ENCODE data around the gene MGRN1.

MGRN1 gene

DNA sequence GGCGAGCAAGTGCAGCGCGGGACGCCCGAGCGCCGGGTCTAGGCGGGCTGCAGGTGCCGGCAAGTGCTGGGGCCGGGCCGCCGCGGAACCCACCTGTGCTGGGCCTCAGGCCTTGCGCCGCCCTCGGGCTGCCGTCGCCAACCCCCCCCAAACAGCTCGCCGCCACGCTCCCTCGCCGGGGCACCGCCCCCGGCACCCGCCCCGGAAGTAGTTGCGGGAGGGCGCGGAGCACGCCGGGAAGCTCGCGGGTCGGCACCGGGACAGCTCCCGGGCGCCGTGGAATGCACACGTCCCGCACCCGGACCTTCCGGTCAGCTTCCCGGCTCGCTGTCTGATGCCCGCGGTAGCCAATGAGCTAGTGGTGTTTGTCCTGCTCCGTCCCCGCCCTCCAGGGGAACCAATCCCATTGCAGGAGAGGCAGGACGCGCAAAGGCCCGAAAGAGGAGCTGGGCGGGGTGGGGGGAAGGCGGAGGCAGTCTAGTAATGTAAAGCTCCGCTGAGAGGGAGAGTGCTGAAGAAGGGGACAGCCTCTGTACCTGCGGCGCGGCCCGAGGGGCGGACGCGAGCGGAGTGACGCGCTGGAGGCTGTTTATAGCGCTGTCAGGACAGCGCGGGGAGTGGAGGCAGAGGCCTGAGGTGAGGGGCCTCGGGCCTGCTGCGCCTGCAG lies 109.6 kb downstream of the MGRN1 start, which contains the start of the genes ANKS3 and DNAAF8 (continued):
- TF ChIP-seq, protein P1, sequence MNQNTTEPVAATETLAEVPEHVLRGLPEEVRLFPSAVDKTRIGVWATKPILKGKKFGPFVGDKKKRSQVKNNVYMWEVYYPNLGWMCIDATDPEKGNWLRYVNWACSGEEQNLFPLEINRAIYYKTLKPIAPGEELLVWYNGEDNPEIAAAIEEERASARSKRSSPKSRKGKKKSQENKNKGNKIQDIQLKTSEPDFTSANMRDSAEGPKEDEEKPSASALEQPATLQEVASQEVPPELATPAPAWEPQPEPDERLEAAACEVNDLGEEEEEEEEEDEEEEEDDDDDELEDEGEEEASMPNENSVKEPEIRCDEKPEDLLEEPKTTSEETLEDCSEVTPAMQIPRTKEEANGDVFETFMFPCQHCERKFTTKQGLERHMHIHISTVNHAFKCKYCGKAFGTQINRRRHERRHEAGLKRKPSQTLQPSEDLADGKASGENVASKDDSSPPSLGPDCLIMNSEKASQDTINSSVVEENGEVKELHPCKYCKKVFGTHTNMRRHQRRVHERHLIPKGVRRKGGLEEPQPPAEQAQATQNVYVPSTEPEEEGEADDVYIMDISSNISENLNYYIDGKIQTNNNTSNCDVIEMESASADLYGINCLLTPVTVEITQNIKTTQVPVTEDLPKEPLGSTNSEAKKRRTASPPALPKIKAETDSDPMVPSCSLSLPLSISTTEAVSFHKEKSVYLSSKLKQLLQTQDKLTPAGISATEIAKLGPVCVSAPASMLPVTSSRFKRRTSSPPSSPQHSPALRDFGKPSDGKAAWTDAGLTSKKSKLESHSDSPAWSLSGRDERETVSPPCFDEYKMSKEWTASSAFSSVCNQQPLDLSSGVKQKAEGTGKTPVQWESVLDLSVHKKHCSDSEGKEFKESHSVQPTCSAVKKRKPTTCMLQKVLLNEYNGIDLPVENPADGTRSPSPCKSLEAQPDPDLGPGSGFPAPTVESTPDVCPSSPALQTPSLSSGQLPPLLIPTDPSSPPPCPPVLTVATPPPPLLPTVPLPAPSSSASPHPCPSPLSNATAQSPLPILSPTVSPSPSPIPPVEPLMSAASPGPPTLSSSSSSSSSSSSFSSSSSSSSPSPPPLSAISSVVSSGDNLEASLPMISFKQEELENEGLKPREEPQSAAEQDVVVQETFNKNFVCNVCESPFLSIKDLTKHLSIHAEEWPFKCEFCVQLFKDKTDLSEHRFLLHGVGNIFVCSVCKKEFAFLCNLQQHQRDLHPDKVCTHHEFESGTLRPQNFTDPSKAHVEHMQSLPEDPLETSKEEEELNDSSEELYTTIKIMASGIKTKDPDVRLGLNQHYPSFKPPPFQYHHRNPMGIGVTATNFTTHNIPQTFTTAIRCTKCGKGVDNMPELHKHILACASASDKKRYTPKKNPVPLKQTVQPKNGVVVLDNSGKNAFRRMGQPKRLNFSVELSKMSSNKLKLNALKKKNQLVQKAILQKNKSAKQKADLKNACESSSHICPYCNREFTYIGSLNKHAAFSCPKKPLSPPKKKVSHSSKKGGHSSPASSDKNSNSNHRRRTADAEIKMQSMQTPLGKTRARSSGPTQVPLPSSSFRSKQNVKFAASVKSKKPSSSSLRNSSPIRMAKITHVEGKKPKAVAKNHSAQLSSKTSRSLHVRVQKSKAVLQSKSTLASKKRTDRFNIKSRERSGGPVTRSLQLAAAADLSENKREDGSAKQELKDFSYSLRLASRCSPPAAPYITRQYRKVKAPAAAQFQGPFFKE (tag by site-specific recombination; IDR thresholded peaks at IDR 0.05; ENCODE audit: borderline replicate concordance) = no peak
- no peak for TF ChIP-seq ZNF830 (tag by site-specific recombination; IDR thresholded peaks at IDR 0.05; ENCODE audit: low read depth)
- peak; percentile 70 for TF ChIP-seq ZNF660 (tag by site-specific recombination; IDR thresholded peaks at IDR 0.05)
- TF ChIP-seq ZNF138 (tag by site-specific recombination; IDR thresholded peaks at IDR 0.05; ENCODE audit: borderline replicate concordance) = no peak
- no peak for TF ChIP-seq HOXA7 (CRISPR knock-in tag; IDR thresholded peaks at IDR 0.05; ENCODE audit: borderline replicate concordance)
- no peak for TF ChIP-seq ZNF121 (tag by site-specific recombination; IDR thresholded peaks at IDR 0.05)
- no peak for TF ChIP-seq ZNF292 (tag by site-specific recombination; IDR thresholded peaks at IDR 0.05; ENCODE audit: borderline replicate concordance, low read depth)
- TF ChIP-seq ZNF354C (tag by site-specific recombination; IDR thresholded peaks at IDR 0.05; ENCODE audit: borderline replicate concordance, low read depth) = no peak
- no peak for TF ChIP-seq ZNF211 (tag by site-specific recombination; IDR thresholded peaks at IDR 0.05; ENCODE audit: low read depth)
- no peak for TF ChIP-seq ZNF677 (tag by site-specific recombination; IDR thresholded peaks at IDR 0.05)
- TF ChIP-seq ZNF624 (tag by site-specific recombination; IDR thresholded peaks at IDR 0.05) = no peak
- TF ChIP-seq ZNF146 (tag by site-specific recombination; IDR thresholded peaks at IDR 0.05) = no peak
- TF ChIP-seq ZNF600 (tag by site-specific recombination; IDR thresholded peaks at IDR 0.05) = no peak
- no peak for TF ChIP-seq ZNF785 (tag by site-specific recombination; IDR thresholded peaks at IDR 0.05)
- no peak for TF ChIP-seq ZNF544 (tag by site-specific recombination; IDR thresholded peaks at IDR 0.05)
- TF ChIP-seq ZNF555 (tag by site-specific recombination; conservative IDR thresholded peaks at IDR 0.05) = no peak
- TF ChIP-seq, protein P2, sequence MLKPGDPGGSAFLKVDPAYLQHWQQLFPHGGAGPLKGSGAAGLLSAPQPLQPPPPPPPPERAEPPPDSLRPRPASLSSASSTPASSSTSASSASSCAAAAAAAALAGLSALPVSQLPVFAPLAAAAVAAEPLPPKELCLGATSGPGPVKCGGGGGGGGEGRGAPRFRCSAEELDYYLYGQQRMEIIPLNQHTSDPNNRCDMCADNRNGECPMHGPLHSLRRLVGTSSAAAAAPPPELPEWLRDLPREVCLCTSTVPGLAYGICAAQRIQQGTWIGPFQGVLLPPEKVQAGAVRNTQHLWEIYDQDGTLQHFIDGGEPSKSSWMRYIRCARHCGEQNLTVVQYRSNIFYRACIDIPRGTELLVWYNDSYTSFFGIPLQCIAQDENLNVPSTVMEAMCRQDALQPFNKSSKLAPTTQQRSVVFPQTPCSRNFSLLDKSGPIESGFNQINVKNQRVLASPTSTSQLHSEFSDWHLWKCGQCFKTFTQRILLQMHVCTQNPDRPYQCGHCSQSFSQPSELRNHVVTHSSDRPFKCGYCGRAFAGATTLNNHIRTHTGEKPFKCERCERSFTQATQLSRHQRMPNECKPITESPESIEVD (tag by site-specific recombination; IDR thresholded peaks at IDR 0.05) = no peak
- TF ChIP-seq ZBTB17 (tag by site-specific recombination; IDR thresholded peaks at IDR 0.05) = no peak; the same call in 1 of the 2 replicates
- TF ChIP-seq, protein P3, sequence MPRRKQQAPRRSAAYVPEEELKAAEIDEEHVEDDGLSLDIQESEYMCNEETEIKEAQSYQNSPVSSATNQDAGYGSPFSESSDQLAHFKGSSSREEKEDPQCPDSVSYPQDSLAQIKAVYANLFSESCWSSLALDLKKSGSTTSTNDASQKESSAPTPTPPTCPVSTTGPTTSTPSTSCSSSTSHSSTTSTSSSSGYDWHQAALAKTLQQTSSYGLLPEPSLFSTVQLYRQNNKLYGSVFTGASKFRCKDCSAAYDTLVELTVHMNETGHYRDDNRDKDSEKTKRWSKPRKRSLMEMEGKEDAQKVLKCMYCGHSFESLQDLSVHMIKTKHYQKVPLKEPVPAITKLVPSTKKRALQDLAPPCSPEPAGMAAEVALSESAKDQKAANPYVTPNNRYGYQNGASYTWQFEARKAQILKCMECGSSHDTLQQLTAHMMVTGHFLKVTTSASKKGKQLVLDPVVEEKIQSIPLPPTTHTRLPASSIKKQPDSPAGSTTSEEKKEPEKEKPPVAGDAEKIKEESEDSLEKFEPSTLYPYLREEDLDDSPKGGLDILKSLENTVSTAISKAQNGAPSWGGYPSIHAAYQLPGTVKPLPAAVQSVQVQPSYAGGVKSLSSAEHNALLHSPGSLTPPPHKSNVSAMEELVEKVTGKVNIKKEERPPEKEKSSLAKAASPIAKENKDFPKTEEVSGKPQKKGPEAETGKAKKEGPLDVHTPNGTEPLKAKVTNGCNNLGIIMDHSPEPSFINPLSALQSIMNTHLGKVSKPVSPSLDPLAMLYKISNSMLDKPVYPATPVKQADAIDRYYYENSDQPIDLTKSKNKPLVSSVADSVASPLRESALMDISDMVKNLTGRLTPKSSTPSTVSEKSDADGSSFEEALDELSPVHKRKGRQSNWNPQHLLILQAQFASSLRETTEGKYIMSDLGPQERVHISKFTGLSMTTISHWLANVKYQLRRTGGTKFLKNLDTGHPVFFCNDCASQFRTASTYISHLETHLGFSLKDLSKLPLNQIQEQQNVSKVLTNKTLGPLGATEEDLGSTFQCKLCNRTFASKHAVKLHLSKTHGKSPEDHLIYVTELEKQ (tag by site-specific recombination; IDR thresholded peaks at IDR 0.05; ENCODE audit: borderline replicate concordance) = no peak
- TF ChIP-seq SCRT1 (tag by site-specific recombination; IDR thresholded peaks at IDR 0.05; ENCODE audit: borderline replicate concordance) = no peak
- TF ChIP-seq, protein P4, sequence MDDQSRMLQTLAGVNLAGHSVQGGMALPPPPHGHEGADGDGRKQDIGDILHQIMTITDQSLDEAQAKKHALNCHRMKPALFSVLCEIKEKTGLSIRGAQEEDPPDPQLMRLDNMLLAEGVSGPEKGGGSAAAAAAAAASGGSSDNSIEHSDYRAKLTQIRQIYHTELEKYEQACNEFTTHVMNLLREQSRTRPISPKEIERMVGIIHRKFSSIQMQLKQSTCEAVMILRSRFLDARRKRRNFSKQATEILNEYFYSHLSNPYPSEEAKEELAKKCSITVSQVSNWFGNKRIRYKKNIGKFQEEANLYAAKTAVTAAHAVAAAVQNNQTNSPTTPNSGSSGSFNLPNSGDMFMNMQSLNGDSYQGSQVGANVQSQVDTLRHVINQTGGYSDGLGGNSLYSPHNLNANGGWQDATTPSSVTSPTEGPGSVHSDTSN (CRISPR knock-in tag; IDR thresholded peaks at IDR 0.05) = peak; percentile 79
- TF ChIP-seq, protein P5, sequence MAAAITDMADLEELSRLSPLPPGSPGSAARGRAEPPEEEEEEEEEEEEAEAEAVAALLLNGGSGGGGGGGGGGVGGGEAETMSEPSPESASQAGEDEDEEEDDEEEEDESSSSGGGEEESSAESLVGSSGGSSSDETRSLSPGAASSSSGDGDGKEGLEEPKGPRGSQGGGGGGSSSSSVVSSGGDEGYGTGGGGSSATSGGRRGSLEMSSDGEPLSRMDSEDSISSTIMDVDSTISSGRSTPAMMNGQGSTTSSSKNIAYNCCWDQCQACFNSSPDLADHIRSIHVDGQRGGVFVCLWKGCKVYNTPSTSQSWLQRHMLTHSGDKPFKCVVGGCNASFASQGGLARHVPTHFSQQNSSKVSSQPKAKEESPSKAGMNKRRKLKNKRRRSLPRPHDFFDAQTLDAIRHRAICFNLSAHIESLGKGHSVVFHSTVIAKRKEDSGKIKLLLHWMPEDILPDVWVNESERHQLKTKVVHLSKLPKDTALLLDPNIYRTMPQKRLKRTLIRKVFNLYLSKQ (tag by site-specific recombination; IDR thresholded peaks at IDR 0.05; ENCODE audit: borderline replicate concordance) = no peak
- no peak for TF ChIP-seq TRIM28 (IDR thresholded peaks at IDR 0.05; ENCODE audit: borderline replicate concordance, low read length)
- TF ChIP-seq ZNF302 (tag by site-specific recombination; IDR thresholded peaks at IDR 0.05; ENCODE audit: low read depth) = no peak
